Suprapubic skin (tissue), 4 donors: ENCODE measurements around the gene RALB. TPM values are rescaled to one million over a fixed set of nuclear protein-coding genes. Genes with fewer than 3 reads are reported as not detected.

Source experiments
- DNase-seq, 2 donors: peaks; one replicate each; pipeline ENCODE4 v3.0.0-alpha.2; 2019; ENCODE audit warnings: low spot score in 2 of 2
- H3K27ac ChIP-seq: fragments of 200-600 bp; sonication (generic); one replicate; pipeline ENCODE4 v1.5.1; 2019
- H3K27me3 ChIP-seq: fragments of 200-600 bp; sonication (generic); one replicate; pipeline ENCODE4 v1.5.1; 2019
- H3K36me3 ChIP-seq: fragments of 200-600 bp; sonication (generic); one replicate; pipeline ENCODE4 v1.5.1; 2019
- H3K4me1 ChIP-seq: fragments of 200-600 bp; sonication (generic); one replicate; pipeline ENCODE4 v1.5.1; 2019
- H3K4me3 ChIP-seq: fragments of 200-600 bp; sonication (generic); one replicate; pipeline ENCODE4 v1.5.1; 2019; ENCODE audit warnings: mild to moderate bottlenecking
- H3K9me3 ChIP-seq: fragments of 200-600 bp; sonication (generic); one replicate; pipeline ENCODE4 v1.5.1; 2019
- EP300 ChIP-seq: sonication (generic); formaldehyde crosslinking; IDR thresholded peaks from one replicate; pipeline ENCODE4 v1.6.1; 2017; ENCODE audit warnings: antibody characterized with exemption
- POLR2A ChIP-seq, 2 donors: fragments of 450-650 bp; IDR thresholded peaks; one replicate each; pipeline ENCODE4 v1.6.1; 2017; ENCODE audit warnings: antibody characterized with exemption in 2 of 2, mild to moderate bottlenecking in 2 of 2, moderate library complexity in 2 of 2
- POLR2AphosphoS5 ChIP-seq, 3 donors: sonication (generic); formaldehyde crosslinking; IDR thresholded peaks; one replicate each; pipeline ENCODE4 v1.6.1; 2017; ENCODE audit warnings: antibody characterized with exemption in 3 of 3
- WGBS: methylation state at CpG from one replicate; pipeline ENCODE4 v1.1.5; 2018; 5-methylcytosine and 5-hydroxymethylcytosine counted together
- total RNA-seq, 4 donors: library from RNA; depleted of rRNA; stranded (reverse); fragments of >200 nt; gene quantifications; one replicate each; pipeline ENCODE4 v1.1.0, GENCODE V29; 2016
- TF ChIP-seq, protein P1 (sequence below), 2 donors: fragments of 200-600 bp in 1 of 2; fragments of 450-650 bp in 1 of 2; sonication (generic) in 1 of 2; IDR thresholded peaks; one replicate each; pipeline ENCODE4 v1.5.1; 2016 to 2019; ENCODE audit warnings: antibody characterized with exemption in 2 of 2, mild to moderate bottlenecking in 1 of 2, moderate library complexity in 1 of 2

The RALB gene
- total RNA-seq, 4 donors from 2014 or later, result 21.3 to 37.0 (median 30.5) TPM

DNA sequence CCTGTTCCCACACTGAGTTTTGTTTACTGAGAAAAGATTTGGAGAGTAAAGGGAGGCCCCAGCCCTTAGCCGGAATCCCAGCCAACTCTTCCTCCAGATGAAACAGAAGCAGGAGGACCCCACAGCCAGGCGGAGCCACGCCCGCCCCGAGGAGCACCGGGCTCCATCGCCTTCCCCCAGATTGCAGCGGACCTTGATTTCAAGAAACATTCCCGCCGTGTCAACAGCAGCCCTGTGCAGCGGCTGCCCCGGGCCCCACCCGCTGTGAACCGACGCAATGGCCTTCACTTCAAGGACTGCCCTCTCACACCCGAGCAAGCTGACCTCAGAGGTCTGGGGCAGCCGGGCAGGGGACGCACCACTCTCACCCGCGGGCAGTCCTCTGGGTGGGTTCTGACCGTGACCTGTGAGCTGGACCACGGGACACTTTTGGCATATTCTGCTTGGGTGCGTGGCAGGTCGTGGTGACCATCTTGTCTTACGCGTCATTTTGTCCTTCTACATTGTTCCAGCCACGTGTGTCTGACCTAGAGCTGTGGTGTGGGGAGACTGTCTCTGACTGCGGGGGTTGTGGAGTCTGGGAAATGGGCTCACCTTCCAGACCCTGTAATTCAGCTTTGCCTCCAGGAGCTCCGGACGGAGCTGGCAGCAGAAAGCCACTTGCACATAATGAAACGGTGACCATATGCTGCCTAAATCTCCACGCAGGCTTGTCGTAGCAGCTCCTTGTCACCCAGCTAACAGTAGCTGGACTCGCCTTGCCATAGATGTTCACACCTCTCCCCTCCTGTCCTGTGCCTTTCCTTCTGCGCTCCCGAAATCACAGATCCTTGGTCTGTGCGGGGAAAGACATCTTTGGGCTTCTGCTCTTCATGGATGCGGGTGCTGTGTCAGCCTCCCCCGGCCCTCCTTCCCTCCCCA lies 61.3 kb downstream of the RALB start:
- Histone ChIP-seq H3K27me3 (no peaks in the 10 kb centered on the region), H3K9me3 (no peaks in the 10 kb centered on the region), H3K4me1 (peaks cover 20% of the 10 kb centered on the region), H3K4me3 (peak overlapping the region; percentile 37), H3K36me3 (no peaks in the 10 kb centered on the region), H3K27ac (no peak overlapping the region)
- peak in 1 of 2 donors; percentile 68 for DNase-seq
- TF ChIP-seq EP300, result no peak
- TF ChIP-seq, protein P1, sequence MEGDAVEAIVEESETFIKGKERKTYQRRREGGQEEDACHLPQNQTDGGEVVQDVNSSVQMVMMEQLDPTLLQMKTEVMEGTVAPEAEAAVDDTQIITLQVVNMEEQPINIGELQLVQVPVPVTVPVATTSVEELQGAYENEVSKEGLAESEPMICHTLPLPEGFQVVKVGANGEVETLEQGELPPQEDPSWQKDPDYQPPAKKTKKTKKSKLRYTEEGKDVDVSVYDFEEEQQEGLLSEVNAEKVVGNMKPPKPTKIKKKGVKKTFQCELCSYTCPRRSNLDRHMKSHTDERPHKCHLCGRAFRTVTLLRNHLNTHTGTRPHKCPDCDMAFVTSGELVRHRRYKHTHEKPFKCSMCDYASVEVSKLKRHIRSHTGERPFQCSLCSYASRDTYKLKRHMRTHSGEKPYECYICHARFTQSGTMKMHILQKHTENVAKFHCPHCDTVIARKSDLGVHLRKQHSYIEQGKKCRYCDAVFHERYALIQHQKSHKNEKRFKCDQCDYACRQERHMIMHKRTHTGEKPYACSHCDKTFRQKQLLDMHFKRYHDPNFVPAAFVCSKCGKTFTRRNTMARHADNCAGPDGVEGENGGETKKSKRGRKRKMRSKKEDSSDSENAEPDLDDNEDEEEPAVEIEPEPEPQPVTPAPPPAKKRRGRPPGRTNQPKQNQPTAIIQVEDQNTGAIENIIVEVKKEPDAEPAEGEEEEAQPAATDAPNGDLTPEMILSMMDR (IDR thresholded peaks at IDR 0.05), result no peak
- no peak for TF ChIP-seq POLR2A (IDR thresholded peaks at IDR 0.05)
- no peak for TF ChIP-seq POLR2AphosphoS5 (IDR thresholded peaks at IDR 0.05)
- WGBS, result 70% methylated on average over 39 of the region's 39 CpGs

DNA sequence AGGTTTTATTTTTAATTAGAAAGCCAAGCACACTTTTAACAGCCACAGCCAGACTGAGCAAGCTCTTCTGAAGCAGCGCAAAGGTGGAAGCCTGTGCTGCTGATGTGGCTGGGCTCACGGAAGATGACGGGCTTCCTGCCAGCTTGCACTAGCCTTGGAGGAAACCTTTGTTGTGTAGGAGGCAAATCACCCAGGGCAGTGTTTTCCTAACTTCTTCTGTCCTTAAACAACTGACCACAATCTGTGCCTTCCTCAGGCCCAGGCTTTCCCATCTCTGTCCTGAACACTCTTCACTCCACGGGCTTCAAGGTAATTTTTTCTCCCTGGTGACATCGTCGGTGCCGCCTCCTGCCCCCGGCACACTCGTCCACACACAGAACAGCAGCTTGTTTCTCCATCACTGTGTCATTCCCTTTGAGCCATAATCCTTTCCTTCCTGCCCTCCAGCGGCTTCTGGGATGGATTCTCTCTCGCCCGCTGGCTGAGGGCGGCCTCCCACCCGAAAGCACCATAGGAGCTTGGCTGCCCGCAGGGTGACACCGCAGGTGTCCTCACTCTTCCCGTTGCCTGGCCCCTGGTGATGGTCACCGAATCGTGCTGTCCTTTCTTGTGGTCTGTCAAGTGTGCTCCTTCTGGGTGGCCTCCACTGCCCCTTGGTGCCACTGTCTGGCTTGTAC lies 62.2 kb downstream of the RALB start:
- Histone ChIP-seq H3K9me3 (no peaks in the 10 kb centered on the region), H3K4me3 (no peak overlapping the region), H3K36me3 (no peaks in the 10 kb centered on the region), H3K27ac (no peak overlapping the region), H3K4me1 (peaks cover 29% of the 10 kb centered on the region), H3K27me3 (no peaks in the 10 kb centered on the region)
- WGBS, result 86% methylated on average over 19 of the region's 19 CpGs
- peak in 1 of 2 donors; percentile 48 for DNase-seq
- TF ChIP-seq POLR2A (IDR thresholded peaks at IDR 0.05), result no peak
- no peak for TF ChIP-seq POLR2AphosphoS5 (IDR thresholded peaks at IDR 0.05)
- TF ChIP-seq, protein P1 (IDR thresholded peaks at IDR 0.05), result no peak
- no peak for TF ChIP-seq EP300

GRCh38 chr2:120315367-120316033 lies 62.8 kb downstream of the RALB start:
- no peak for TF ChIP-seq EP300
- no peak for TF ChIP-seq POLR2AphosphoS5 (IDR thresholded peaks at IDR 0.05)
- TF ChIP-seq, protein P1 (IDR thresholded peaks at IDR 0.05), result no peak
- TF ChIP-seq POLR2A (IDR thresholded peaks at IDR 0.05), result no peak
- H3K9me3 ChIP-seq, result no peaks in the 10 kb centered on the region
- WGBS, result 89% methylated on average over 15 of the region's 17 CpGs
- no peak overlapping the region for H3K4me3 ChIP-seq
- H3K27ac ChIP-seq, result no peak overlapping the region
- H3K4me1 ChIP-seq, result peaks cover 36% of the 10 kb centered on the region
- H3K27me3 ChIP-seq, result no peaks in the 10 kb centered on the region
- DNase-seq, result peak in 1 of 2 donors; percentile 41
- no peaks in the 10 kb centered on the region for H3K36me3 ChIP-seq

DNA sequence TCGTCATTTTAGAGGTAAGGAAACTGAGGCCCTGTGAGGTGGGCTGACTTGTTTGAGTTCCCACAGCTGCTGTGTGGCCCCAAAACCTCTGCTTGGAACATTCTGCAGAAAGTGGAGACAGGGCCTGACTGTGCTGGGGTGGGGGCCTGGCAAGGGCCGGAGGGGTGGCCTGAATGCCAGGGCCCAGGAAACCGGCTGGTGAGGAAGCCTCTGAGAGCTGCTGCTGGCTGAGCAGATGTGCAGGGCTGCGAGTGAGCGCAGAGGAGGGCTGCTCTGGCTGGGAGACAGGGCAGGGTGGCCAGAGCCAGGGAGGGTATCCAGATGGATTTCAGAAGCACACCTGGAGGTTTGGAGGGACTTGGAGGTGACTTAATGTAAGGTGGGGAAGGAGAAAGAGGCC lies 63.4 kb downstream of the RALB start:
- Histone ChIP-seq H3K9me3 (no peaks in the 10 kb centered on the region), H3K36me3 (no peaks in the 10 kb centered on the region), H3K27me3 (no peaks in the 10 kb centered on the region), H3K27ac (no peak overlapping the region), H3K4me1 (peaks cover 39% of the 10 kb centered on the region), H3K4me3 (no peak overlapping the region)
- WGBS, result 95% methylated on average over 5 of the region's 5 CpGs
- TF ChIP-seq EP300, result no peak
- TF ChIP-seq, protein P1 (IDR thresholded peaks at IDR 0.05), result no peak
- no peak for TF ChIP-seq POLR2AphosphoS5 (IDR thresholded peaks at IDR 0.05)
- TF ChIP-seq POLR2A (IDR thresholded peaks at IDR 0.05), result no peak
- peak in 1 of 2 donors; percentile 44 for DNase-seq
